Activated CD8-positive, alpha-beta memory T cell treated with anti-CD3 and anti-CD28 coated beads for 24 hours (primary cell): ENCODE data around the gene ECHDC1.
"Not testable (repeated sequence)": the region's sequence is repeated elsewhere in the genome, so short reads cannot be mapped to it uniquely, and the experiment has no call there.

Experiments
- DNase-seq: peaks from one replicate; pipeline ENCODE4 v3.0.0-alpha.2; 2020

ECHDC1 gene, protein sequence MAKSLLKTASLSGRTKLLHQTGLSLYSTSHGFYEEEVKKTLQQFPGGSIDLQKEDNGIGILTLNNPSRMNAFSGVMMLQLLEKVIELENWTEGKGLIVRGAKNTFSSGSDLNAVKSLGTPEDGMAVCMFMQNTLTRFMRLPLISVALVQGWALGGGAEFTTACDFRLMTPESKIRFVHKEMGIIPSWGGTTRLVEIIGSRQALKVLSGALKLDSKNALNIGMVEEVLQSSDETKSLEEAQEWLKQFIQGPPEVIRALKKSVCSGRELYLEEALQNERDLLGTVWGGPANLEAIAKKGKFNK

GRCh38 chr6:127342946-127343808 lies at the start of gene ECHDC1:
ECHDC1 (minus strand) TSS chr6:127343609; CDS start chr6:127331028, 12,581 bp downstream.
- peak; percentile 90 for DNase-seq

- no peak for DNase-seq
Observed at GRCh38 chr6:127392301-127392700, 48.9 kb upstream of the ECHDC1 start.

GRCh38 chr6:127391094-127391953 lies 47.9 kb upstream of the ECHDC1 start:
- no peak for DNase-seq

GRCh38 chr6:127389706-127390105 lies 46.3 kb upstream of the ECHDC1 start:
- no peak for DNase-seq

DNA sequence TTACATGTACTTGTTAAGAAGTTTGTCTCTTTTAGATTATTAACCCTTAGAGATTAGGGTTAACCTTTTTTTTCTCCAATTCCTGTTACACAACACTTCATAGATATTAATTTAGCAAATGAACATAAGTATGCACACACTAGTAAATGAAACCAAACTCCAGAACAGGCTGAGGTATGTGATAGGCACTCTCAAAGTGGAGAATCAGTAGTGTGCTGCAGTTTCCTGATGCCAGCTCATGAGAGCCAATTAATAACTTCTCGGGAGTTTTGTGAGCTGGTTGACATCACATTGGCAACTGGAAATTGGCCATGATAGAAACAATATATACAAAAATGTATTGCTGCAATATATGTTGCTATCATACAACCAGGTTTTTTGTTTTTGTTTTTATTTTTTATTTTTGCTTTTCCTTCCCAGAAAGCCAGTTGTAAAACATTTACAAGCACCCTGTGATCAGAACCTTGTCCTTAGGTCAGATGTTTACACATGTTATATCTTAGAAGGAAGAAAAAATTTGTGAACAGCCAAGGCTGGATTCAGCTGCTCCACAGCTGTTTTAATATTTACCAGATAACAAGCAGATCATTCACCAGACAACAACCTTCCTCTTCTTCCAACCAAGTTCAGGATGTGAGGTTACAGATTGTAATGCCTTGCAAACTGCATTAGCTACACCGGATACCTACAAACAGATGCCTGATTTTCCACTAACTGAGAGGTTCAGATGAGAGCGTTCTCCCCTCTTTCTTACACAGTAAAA lies 42.4 kb upstream of the ECHDC1 start:
- no peak for DNase-seq

- DNase-seq = not testable (repeated sequence)
Observed at GRCh38 chr6:127384848-127385247, 41.4 kb upstream of the ECHDC1 start.

DNA sequence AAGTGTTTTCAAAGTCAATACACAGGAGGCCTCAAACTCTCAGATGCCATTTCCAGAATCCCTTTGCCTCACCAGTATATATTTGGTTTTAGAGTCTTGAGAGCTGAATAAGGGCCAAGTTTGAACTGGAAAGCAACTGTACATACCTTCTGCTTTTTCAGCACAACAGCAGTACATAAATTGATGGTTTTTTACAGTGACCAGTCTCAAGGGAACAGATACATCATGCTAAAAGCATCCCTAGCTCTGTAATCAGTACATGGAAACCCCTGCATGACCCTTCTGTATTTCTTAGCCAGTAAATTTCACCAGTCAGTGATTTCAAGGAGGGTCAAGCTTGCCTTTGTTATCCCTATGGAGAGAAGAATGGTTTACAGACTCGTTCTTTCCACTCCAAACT lies 40.6 kb upstream of the ECHDC1 start:
- no peak for DNase-seq

GRCh38 chr6:127382413-127382812 lies 39.0 kb upstream of the ECHDC1 start:
- no peak for DNase-seq

DNA sequence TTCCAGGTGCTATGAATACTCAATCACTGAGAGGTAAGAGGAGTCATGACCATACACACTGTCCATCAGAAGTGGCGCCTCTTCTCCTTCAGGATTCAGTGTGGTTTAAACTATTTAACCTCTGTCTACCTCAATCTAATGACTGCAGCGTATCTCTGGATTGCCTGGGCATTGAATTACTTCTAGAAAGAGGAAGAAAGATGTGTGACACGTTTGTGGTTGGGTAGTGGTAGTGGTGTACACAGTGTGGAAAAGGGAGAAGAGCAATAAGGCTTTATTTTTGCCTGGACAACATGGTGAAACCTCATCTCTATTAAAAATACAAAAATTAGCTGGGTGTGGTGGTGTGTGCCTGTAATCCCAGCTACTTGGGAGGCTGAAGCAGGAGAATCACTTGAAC lies 38.0 kb upstream of the ECHDC1 start:
- DNase-seq = no peak

GRCh38 chr6:127376685-127377084 lies 33.3 kb upstream of the ECHDC1 start:
- DNase-seq = no peak

- no peak for DNase-seq
Observed at GRCh38 chr6:127367023-127367375, 23.6 kb upstream of the ECHDC1 start.

- no peak for DNase-seq
Observed at GRCh38 chr6:127366282-127367022, 23.0 kb upstream of the ECHDC1 start.

GRCh38 chr6:127365874-127366273 lies 22.5 kb upstream of the ECHDC1 start:
- DNase-seq = no peak

GRCh38 chr6:127352524-127352923 lies 9.1 kb upstream of the ECHDC1 start:
- no peak for DNase-seq

GRCh38 chr6:127349980-127350379 lies 6.6 kb upstream of the ECHDC1 start:
- DNase-seq = no peak

- no peak for DNase-seq
Observed at GRCh38 chr6:127348028-127348661, 4.7 kb upstream of the ECHDC1 start.

GRCh38 chr6:127347178-127347577 lies 3.8 kb upstream of the ECHDC1 start:
- no peak for DNase-seq

DNA sequence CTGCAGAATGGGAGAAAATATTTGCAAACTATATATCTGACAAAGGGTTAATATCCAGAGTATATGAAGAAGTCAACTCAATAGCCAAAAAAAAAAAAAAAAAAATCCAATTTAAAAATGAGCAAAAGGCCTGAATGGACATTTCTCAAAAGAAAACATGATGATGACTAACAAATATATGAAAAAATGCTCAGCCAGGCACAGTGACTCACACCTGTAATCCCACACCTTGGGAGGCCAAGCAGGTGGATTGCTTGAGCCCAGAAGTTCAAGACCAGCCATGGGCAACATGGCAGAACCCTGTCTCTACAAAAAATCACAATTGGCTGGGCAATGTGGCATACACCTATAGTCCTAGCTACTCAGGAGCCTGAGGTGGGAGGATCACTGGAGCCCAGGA lies 2.1 kb upstream of the ECHDC1 start:
- DNase-seq = no peak

- no peak for DNase-seq
Observed at GRCh38 chr6:127343809-127344659, 625 bp upstream of the ECHDC1 start.

GRCh38 chr6:127342296-127342945 lies 988 bp downstream of the ECHDC1 start:
- no peak for DNase-seq
